RWPE1 (cell line): ENCODE results near the gene ULK3.

Experiments
- CTCF ChIA-PET: fragments of 350-600 bp; sonication (Branson Sonifier 250); formaldehyde crosslinking; extraction: SDS; loops from one replicate; lab custom pipeline; 2021; lab: Yijun Ruan, JAX
- POLR2A ChIA-PET: fragments of 400-600 bp; formaldehyde crosslinking; extraction: SDS; loops from one replicate; lab custom pipeline; 2020; ENCODE audit warnings: antibody characterized with exemption; ENCODE audit not compliant: low non-redundant PET; lab: Yijun Ruan, JAX
- DNase-seq: peaks from one replicate; pipeline ENCODE4 v3.0.0; 2012; ENCODE audit warnings: low spot score
- H3K27ac ChIP-seq: fragments of 450-650 bp; 2 replicates; pipeline ENCODE4 v1.5.1; 2017
- CTCF ChIP-seq: fragments of 450-650 bp; conservative IDR thresholded peaks from 2 replicates; pipeline ENCODE4 v1.5.1; 2017; ENCODE audit warnings: low read depth, mild to moderate bottlenecking

ULK3 gene

GRCh38 chr15:74863239-74864056, 20.5 kb upstream of the ULK3 start:
- CTCF ChIA-PET, result interaction anchor here (1.0 to 1.6 kb wide), 2 partner anchors 39 to 88 kb away, joined by 5 to 8 read pairs; no protein-coding TSS in a partner anchor

GRCh38 chr15:74858369-74858740, 15.4 kb upstream of the ULK3 start:
- ChIA-PET POLR2A (no interaction called here), CTCF (interaction anchor here (0.6 to 1.1 kb wide), 2 partner anchors 43 to 804 kb away, joined by 4 read pairs; no protein-coding TSS in a partner anchor)
- TF ChIP-seq CTCF, result no peak
- no peak for DNase-seq
- no peak overlapping the region for H3K27ac ChIP-seq

More at GRCh38 chr15:74863239-74864056, 20.5 kb upstream of the ULK3 start:
- TF ChIP-seq CTCF, result no peak
- peak; percentile 44 for DNase-seq
- POLR2A ChIA-PET, result interaction anchor here (1.0 kb wide), 1 partner anchor 18 kb away, joined by 3 read pairs; no protein-coding TSS in a partner anchor
- H3K27ac ChIP-seq, result peak overlapping the region; percentile 76

GRCh38 chr15:74857671-74858368, 14.9 kb upstream of the ULK3 start:
- ChIA-PET POLR2A (no interaction called here), CTCF (interaction anchor here (0.6 kb wide), 1 partner anchor 803 kb away, joined by 4 read pairs; no protein-coding TSS in a partner anchor)
- no peak for TF ChIP-seq CTCF

GRCh38 chr15:74857082-74857655, 14.2 kb upstream of the ULK3 start:
- DNase-seq, result no peak
- ChIA-PET POLR2A (no interaction called here), CTCF (interaction anchor here (0.6 kb wide), 2 partner anchors 40 to 52 kb away, joined by 3 to 4 read pairs; no protein-coding TSS in a partner anchor)
- no peak overlapping the region for H3K27ac ChIP-seq
- TF ChIP-seq CTCF, result no peak

More at GRCh38 chr15:74857671-74858368, 14.9 kb upstream of the ULK3 start:
- DNase-seq, result no peak
- no peak overlapping the region; the same call in 1 of the 2 replicates for H3K27ac ChIP-seq

- no peak for TF ChIP-seq CTCF
- ChIA-PET POLR2A (no interaction called here), CTCF (interaction anchor here (0.6 kb wide), 2 partner anchors 39 to 53 kb away, joined by 3 to 4 read pairs; no protein-coding TSS in a partner anchor)
- peak overlapping the region; percentile 23 for H3K27ac ChIP-seq
- no peak for DNase-seq
Measured at GRCh38 chr15:74856537-74856936, 13.6 kb upstream of the ULK3 start.

- TF ChIP-seq CTCF, result no peak
- peak overlapping the region; percentile 23 for H3K27ac ChIP-seq
- no peak for DNase-seq
- CTCF ChIA-PET, result interaction anchor here (0.6 kb wide), 1 partner anchor 136 kb away, joined by 3 read pairs; no protein-coding TSS in a partner anchor
- POLR2A ChIA-PET, result no interaction called here
Measured at GRCh38 chr15:74855857-74856256, 12.9 kb upstream of the ULK3 start.
